Mesodermal cell (in vitro differentiated cells): ENCODE data around the gene CRYGN.

Experiments
- H3K27ac ChIP-seq: 2 replicates; pipeline ENCODE4 v1.7.0; 2013; ENCODE audit warnings: mild to moderate bottlenecking, low read depth, low read length, moderate library complexity; ENCODE audit not compliant: severe bottlenecking
- H3K36me3 ChIP-seq: 2 replicates; pipeline ENCODE4 v1.7.1; 2013; ENCODE audit warnings: mild to moderate bottlenecking, low read length, moderate library complexity; ENCODE audit not compliant: control insufficient read depth, insufficient read depth
- H3K4me1 ChIP-seq: one replicate; pipeline ENCODE4 v1.7.1; 2013; ENCODE audit warnings: mild to moderate bottlenecking, low read length; ENCODE audit not compliant: insufficient read depth, control insufficient read depth, poor library complexity, severe bottlenecking
- H3K4me3 ChIP-seq: 2 replicates; pipeline ENCODE4 v1.7.0; 2013; ENCODE audit warnings: low read length, control low read depth, mild to moderate bottlenecking; ENCODE audit not compliant: insufficient read depth, poor library complexity, severe bottlenecking; ENCODE audit errors: extremely low read depth
- H3K9me3 ChIP-seq: 2 replicates; pipeline ENCODE4 v1.7.1; 2013; ENCODE audit warnings: mild to moderate bottlenecking, low read length, moderate library complexity; ENCODE audit not compliant: control insufficient read depth
- WGBS, 2 experiments: methylation state at CpG; one replicate each; pipeline ENCODE4 v1.1.5; 2013; ENCODE audit warnings: missing lambda C conversion rate in 2 of 2; ENCODE audit not compliant: insufficient coverage in 2 of 2; 5-methylcytosine and 5-hydroxymethylcytosine counted together

CRYGN gene

DNA sequence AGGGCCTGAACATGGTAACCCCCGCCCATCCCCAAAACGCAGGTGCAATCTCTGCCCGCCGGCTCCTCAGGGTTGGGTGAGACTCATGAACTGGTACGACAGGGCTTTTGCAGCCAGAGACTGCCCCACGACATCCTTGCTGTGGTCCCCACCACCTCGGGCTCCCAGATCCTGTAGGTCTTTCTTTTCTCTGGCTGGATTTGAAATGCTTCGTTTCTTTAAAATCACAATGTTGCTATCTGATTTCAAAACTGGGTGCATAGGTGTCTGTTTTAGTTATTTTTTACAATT, 52.0 kb downstream of the CRYGN start:
- Histone ChIP-seq H3K27ac (no peak overlapping the region), H3K36me3 (peaks cover 2% of the 10 kb centered on the region), H3K4me3 (no peak overlapping the region), H3K9me3 (no peaks in the 10 kb centered on the region), H3K4me1 (no peaks in the 10 kb centered on the region)
- 92 to 93% methylated on average over 7 of the region's 8 CpGs for WGBS, 2 experiments

DNA sequence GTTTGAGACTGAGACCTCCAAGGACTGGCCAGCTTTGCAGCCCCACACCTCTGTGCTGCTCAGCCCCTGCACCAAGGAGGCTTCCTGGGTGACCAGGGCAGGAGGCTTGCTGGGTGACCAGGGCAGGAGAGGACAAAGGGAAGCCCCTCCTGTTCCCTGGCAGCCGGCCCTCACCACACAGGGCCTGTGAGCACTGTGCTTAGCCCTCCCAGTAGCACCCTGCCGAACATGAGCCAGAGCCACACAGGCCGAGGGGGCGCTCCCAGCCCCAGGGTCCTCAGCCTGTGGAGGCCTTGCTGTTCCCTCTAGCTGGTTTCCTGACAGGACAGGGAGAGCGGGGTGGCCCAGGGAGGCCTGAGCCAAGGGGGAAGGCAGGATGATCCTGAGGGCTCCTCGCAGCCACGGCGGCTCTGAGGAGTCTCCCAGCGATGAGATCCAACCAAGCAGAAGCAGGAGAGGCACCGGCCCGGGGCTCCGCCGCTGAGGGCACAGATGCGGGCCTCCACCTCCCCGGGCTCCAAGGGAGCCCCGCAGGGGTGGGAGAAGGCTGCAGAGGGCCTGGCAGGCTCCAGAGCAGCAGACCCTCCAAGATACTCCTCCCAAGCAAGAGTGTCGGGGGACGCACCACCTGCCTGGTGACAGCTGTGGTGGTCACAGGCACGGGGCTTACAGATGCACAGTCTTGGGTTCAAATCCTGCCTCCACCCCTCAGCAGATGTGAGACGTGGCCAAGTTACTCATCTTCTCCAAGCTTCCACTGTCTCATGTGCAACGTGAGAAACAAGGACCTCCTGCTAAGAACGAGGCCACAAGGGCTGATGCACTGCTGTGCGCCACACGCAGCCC, 52.6 kb downstream of the CRYGN start:
- H3K9me3 ChIP-seq, result no peaks in the 10 kb centered on the region
- no peak overlapping the region for H3K27ac ChIP-seq
- H3K4me3 ChIP-seq, result no peak overlapping the region
- WGBS, 2 experiments, result 93 to 96% methylated on average over 17 to 20 of the region's 24 CpGs
- no peaks in the 10 kb centered on the region for H3K4me1 ChIP-seq
- H3K36me3 ChIP-seq, result peaks cover 2% of the 10 kb centered on the region

DNA sequence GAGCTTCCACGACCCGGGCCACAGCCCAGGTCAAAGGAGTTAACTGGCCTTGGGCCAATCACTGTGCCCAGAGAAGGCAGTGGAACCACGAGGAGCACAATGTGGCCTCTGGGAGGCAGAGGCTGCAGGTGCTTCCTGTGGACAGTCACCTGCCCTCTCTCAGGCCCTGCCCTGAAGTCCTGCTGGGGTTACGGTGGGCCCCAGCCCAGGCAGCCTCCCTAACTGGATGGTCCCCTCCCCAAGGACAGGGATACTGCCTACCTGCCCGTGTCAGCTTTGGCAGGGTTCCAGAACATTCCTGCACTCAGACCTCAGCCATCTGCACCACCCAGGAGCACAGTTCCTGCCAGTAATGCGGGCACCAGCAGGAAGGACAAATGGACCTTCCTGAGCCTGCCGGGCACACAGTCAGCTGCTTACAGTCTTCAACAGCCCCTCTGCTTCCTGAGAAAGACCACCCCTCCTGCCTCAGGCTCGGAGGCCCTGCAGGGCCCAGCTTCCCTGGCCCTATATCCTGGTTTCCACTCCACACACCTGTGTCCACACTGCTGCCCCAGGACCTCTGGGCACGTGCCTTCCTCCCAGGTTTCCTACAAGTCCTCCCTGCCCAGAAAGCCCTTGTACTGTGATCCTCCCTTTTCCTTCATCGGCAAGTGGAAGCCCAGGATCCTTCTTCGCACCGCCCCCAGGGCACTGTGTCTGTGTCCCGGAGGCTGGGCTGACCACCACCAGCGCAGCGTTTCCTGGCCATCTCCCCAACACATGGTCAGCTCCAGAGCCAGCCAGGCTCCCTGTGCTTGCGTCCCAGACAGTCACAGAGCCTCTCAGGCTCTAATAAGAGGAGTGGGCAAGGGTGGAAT, 53.4 kb downstream of the CRYGN start:
- no peaks in the 10 kb centered on the region for H3K9me3 ChIP-seq
- H3K4me3 ChIP-seq, result no peak overlapping the region
- 90 to 94% methylated on average over 12 to 13 of the region's 16 CpGs for WGBS, 2 experiments
- no peaks in the 10 kb centered on the region for H3K4me1 ChIP-seq
- no peak overlapping the region for H3K27ac ChIP-seq
- H3K36me3 ChIP-seq, result peaks cover 2% of the 10 kb centered on the region

DNA sequence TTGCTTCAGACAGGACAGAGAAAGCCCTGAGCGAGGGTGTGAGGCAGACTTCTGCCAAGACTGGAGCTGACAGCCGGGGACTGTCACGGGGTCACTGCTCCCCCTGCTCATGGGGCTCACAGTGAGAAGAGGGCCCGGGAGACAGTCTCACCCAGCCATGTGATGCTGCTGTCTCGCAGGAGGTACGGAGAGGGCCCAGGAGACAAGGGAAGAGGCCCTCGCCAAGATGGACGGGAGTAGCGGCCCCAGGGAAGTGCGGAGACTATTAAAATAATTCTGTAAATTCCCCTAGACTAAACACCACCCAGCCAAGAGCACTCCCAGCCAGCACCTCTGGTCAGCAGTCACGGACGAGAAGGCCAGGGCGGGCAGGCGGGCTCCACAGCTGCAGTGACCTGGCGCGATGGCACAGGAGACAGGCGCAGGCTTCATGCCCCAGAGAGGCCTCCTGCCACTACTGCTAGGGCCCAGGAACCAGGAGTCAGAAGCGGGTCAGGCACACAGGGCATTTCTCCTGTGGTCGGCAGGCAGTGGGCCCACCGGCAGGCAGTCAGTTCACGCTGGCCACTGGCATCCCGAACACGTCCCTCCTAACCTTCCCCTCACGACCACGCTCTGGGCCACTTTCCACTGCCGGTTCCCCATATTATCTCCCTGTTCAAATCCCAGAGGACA, 54.2 kb downstream of the CRYGN start:
- 91 to 96% methylated on average over 22 to 23 of the region's 26 CpGs for WGBS, 2 experiments
- Histone ChIP-seq H3K36me3 (peaks cover 2% of the 10 kb centered on the region), H3K9me3 (no peaks in the 10 kb centered on the region), H3K4me3 (no peak overlapping the region), H3K4me1 (no peaks in the 10 kb centered on the region), H3K27ac (no peak overlapping the region)

DNA sequence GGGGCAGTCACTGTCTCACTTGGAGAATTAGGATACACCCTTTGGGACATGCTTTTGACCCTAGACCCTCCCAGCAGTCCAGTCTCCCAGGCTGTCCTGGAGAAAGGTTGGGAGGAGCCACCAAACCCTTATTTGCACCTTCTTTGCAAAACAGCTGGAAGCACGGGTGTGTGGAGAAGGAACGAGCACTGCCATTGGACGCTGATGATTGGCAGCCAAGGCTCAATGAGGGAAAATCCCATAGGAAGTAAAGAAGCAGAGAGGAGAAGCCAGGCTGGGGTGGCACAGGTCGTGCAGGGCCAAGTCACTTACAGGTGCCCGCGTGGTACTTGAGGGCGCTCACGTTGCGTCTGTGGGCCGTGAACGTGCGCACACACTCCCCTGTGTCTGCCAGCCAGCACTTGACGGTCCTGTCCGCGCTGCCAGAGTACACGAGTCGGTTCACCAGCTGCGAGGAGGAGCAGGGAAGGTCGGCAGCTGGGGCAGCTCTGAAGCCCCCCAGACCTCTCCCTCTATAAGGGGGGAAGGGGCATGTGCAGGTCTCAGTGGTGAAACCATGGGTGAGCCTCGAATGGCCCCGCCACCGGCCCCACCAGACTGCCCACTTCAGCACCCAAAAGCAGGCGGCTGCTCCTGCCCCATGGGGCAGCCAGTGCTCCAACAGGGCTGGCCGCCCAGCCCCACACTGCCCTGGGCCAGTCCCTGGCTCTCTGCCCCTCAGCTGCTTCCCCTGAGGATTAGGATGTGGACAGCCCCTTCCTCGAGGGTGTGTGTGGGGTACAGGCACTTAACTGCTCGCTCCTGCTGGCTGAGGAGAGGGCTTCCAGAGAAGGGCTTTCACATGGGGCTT, 54.9 kb downstream of the CRYGN start:
- 88 to 89% methylated on average over 15 to 18 of the region's 26 CpGs for WGBS, 2 experiments
- Histone ChIP-seq H3K27ac (no peak overlapping the region), H3K4me3 (no peak overlapping the region), H3K36me3 (peaks cover 6% of the 10 kb centered on the region), H3K9me3 (no peaks in the 10 kb centered on the region), H3K4me1 (no peaks in the 10 kb centered on the region)

DNA sequence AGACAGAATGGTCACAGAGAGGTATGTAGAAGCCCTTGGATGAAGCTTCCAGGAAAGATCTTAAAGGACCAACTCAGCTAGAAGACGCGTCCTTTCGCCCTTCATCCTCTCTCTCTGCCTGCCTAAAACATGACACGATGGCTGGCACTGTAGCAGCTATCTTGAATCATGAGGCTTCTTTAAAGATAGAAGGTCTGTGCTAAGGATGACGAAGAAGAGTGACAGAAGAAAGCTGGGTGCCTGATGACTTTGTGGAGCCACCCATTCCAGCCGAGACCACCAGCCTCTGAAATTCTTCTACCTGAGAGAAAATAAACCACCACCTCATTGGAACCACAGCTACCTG, 55.6 kb downstream of the CRYGN start:
- Histone ChIP-seq H3K27ac (no peak overlapping the region), H3K4me1 (no peaks in the 10 kb centered on the region), H3K4me3 (no peak overlapping the region), H3K36me3 (peaks cover 10% of the 10 kb centered on the region), H3K9me3 (no peaks in the 10 kb centered on the region)
- 85 to 91% methylated on average over 4 to 5 of the region's 6 CpGs for whole genome bisulfite sequencing, 2 experiments

DNA sequence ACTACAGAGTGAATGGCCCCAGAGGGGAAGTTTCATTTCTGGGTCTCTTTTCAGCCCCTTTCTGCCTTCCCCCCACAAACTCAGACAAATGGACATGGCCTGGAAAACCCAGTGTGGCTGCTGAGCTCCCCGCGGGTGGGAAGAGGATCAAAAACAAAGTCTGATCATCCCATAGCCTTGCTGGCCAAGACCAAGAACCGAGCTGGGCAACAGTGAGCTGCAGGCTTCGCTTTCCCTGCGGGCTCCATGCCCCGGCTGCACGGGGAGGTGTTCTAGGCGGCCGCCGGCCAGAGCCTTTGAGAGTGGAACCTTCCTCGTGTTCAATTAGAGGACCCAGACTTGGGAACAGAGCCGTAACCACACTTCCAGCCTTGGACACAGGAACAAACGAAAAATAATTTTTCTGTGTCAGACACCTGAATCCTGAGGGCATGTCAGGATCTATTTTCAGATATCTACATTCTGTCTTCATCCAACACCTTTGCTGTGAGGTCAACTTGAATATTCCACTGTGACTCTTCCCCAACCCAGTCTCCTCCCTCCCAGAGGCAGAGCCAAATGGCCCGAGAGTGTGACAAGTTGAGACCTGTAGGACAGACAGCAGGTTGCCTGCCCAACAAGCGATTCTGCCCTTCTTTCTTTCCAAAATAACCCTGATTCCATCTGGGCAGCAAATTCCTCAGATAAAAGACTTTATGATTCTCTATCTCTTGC, 56.1 kb downstream of the CRYGN start:
- Histone ChIP-seq H3K9me3 (no peaks in the 10 kb centered on the region), H3K36me3 (peaks cover 14% of the 10 kb centered on the region), H3K4me1 (no peaks in the 10 kb centered on the region), H3K4me3 (no peak overlapping the region), H3K27ac (no peak overlapping the region)
- 91 to 93% methylated on average over 12 to 14 of the region's 15 CpGs for WGBS, 2 experiments

DNA sequence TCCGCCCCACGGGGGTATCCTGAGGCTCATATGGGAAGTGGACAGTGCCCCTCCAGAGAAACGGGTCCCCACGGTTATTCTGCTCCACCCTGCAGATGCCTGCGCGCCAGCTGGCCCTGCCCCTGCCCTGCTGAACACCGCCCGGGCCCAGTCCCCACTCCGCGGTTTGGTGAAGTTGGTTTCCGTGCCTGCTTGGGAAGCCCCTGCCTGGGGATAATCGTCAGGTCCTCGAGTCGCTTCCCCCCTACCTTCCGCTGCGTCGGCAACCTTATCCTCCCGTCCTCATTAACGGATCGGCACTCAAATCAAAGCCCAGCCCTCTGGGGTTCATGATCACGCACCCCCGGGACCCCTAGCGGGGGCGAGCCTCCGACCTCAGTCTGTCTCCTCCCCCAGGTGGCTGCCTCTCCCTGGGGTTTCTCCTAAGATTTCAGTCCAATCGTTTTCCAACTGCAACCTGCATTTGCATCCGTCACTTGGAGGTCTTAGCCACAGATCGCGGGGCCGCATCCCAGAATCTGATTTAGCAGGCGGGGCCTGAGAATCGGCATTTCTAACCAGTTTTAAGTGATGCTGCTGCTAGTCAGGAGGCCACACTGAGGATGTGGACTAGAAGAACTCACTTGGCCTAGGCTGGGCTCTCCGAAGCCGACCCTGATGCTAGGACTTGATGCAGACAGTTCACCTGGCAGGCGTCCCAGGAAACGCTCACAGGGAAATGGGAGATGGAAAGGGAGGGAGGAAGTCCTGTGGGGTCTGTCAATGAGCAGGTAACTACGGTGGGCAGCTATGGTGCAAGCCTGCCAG, 57.7 kb downstream of the CRYGN start:
- peak overlapping the region; percentile 8 for H3K4me3 ChIP-seq

DNA sequence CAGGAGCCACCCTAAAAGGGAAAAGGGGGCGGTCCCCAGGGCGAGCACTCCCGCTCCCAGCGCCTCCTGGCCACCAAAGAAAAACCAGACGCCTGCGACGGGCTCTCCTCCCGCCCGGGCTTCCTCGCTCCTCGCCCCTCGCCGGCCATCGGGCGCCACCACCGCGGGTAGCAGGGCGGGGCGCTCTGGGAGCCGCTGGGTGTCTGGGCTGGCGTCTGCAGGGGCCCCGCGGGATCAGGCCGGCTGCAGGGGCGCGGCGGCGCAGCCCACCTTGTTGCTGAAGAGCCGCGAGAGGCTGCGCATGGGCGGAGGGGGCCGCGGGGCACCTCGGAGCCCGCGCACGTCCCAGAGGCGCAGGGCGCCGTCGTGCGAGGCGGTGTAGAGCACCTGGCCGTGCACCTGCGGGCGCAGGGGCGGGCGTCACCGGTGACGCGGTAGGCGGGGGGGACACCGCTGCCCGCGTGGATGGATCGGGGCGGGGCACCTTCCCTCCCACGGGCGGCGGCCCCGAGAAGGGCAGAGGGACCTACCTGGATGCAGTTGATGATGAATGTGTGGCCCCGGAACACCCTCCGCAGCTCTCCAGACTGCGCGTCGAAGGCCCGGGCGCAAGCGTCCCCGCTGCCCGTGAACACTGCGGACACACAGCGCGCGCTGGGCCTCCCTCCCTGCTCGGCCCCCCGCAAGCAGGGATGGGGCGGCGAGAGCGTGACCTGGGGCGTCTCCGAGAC, 58.4 kb downstream of the CRYGN start:
- Histone ChIP-seq H3K4me3 (peak overlapping the region; percentile 8), H3K36me3 (peaks cover 29% of the 10 kb centered on the region), H3K4me1 (no peaks in the 10 kb centered on the region), H3K27ac (no peak overlapping the region), H3K9me3 (no peaks in the 10 kb centered on the region)
- WGBS, 2 experiments, result 10 to 19% methylated on average over 63 to 74 of the region's 83 CpGs

More for the DNA sequence above, 57.7 kb downstream of the CRYGN start:
- Histone ChIP-seq H3K4me1 (no peaks in the 10 kb centered on the region), H3K36me3 (peaks cover 21% of the 10 kb centered on the region), H3K27ac (no peak overlapping the region), H3K9me3 (no peaks in the 10 kb centered on the region)
- 27 to 29% methylated on average over 34 to 37 of the region's 37 CpGs for WGBS, 2 experiments
